IgD-negative memory B cell (primary cell): ENCODE measurements around the gene CLPTM1. TPM values are rescaled to one million over a fixed set of nuclear protein-coding genes. Genes with fewer than 3 reads are reported as not detected.
"Not testable (repeated sequence)": the region's sequence is repeated elsewhere in the genome, so short reads cannot be mapped to it uniquely, and the experiment has no call there.

Source experiments
- H3K27ac Mint-ChIP-seq, 3 donors: one replicate each; pipeline ENCODE4 v1.8.0; 2020 to 2022; ENCODE audit warnings: mild to moderate bottlenecking in 3 of 3, mixed read lengths in 3 of 3, moderate library complexity in 1 of 3
- H3K27me3 Mint-ChIP-seq: one replicate; pipeline ENCODE4 v1.8.0; 2021; ENCODE audit warnings: mixed read lengths
- H3K36me3 Mint-ChIP-seq: one replicate; pipeline ENCODE4 v1.8.0; 2020; ENCODE audit warnings: mild to moderate bottlenecking, mixed read lengths
- H3K4me1 Mint-ChIP-seq, 3 donors: one replicate each; pipeline ENCODE4 v1.8.0; 2020 to 2022; ENCODE audit warnings: mixed read lengths in 3 of 3, mild to moderate bottlenecking in 1 of 3
- H3K4me3 Mint-ChIP-seq, 4 donors: one replicate each; pipeline ENCODE4 v1.8.0; 2020 to 2022; ENCODE audit warnings: mild to moderate bottlenecking in 4 of 4, mixed read lengths in 4 of 4, moderate library complexity in 3 of 4
- H3K9me3 Mint-ChIP-seq, 3 donors: one replicate each; pipeline ENCODE4 v1.8.0; 2020 to 2021; ENCODE audit warnings: mixed read lengths in 3 of 3, mild to moderate bottlenecking in 1 of 3
- polyA plus RNA-seq: library from polyadenylated mRNA; unstranded; fragments of 300-500 nt; fragmentation: Illumina TruSeq; gene quantifications from one replicate; pipeline ENCODE4 v1.2.3, GENCODE V29; 2021

Gene CLPTM1
- polyA plus RNA-seq, 1 donor from 2014 or later = 29.2 TPM

DNA sequence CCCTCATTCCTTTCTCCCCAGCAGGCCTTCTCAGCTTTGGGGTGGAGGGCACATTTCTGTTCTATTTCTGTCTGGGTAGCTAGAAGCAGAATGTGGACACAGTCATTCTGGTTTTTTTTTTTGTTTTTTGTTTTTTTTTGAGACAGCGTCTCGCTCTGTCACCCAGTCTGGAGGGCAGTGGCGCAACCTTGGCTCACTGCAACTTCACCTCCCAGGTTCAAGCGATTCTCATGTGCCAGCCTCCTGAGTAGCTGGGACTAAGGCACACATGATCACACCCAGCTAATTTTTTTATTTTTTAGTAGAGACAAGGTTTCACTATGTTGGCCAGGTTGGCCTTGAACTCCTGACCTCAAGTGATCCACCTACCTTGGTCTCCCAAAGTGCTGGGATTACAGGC lies 20.3 kb downstream of the CLPTM1 start:
- no peak overlapping the region for H3K27ac Mint-ChIP-seq
- H3K9me3 Mint-ChIP-seq = no peaks in the 10 kb centered on the region
- H3K4me1 Mint-ChIP-seq = peaks cover 0 to 2% (median 0%) of the 10 kb centered on the region in 3 donors
- H3K27me3 Mint-ChIP-seq = no peaks in the 10 kb centered on the region
- peaks cover 5% of the 10 kb centered on the region for H3K36me3 Mint-ChIP-seq
- H3K4me3 Mint-ChIP-seq = no peak overlapping the region

DNA sequence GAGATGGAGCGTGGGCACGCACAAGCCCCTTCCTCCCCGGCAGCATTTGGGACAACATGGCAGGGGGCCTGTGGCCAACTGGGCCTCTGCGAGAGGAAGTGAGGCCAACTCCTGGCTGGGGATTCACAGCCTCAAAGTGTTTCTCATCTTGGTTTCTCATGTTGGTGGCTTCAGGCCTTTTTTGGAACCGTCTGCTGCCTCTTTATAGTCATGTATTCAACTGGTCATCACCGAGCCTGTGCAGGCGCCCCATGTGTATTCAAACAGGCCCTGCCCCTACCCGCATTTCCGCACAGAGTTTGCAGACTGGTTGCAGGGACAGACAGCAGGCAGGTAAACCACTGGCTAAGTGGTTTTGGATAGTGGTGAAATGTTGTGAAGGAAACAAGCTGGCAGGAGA lies 28.8 kb downstream of the CLPTM1 start:
- H3K27me3 Mint-ChIP-seq = no peaks in the 10 kb centered on the region
- H3K4me1 Mint-ChIP-seq = peaks cover 1 to 2% (median 1%) of the 10 kb centered on the region in 3 donors
- H3K36me3 Mint-ChIP-seq = no peaks in the 10 kb centered on the region
- H3K9me3 Mint-ChIP-seq = no peaks in the 10 kb centered on the region
- no peak overlapping the region for H3K4me3 Mint-ChIP-seq
- peak overlapping the region in 2 of 3 donors; percentile 45 to 67 for H3K27ac Mint-ChIP-seq

- H3K36me3 Mint-ChIP-seq = peaks cover 1% of the 10 kb centered on the region
Measured at GRCh38 chr19:44985445-44985844, 30.3 kb downstream of the CLPTM1 start.

DNA sequence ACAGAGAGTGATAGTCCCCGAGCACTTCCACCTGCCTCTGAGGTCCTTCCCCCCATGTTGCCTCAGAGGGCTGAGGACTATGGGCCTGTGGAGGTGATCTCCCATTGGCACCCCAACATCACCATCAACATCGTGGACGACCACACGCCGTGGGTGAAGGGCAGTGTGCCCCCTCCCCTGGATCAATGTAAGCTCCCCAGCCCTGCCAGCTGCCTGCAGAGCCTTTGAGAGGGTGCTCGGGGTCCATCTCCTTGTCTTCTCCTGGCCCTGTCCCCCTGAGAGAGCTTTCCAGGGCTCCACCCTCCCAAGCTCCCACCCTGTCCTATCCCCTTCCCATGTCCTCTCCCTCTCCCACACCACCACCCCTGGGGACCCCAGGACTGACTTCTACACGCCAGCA lies 31.2 kb downstream of the CLPTM1 start:
- Mint-ChIP-seq H3K4me3 (peak overlapping the region in 1 of 4 donors; percentile 67), H3K27ac (no peak overlapping the region), H3K9me3 (no peaks in the 10 kb centered on the region), H3K4me1 (peaks cover 3 to 4% (median 4%) of the 10 kb centered on the region in 3 donors), H3K27me3 (no peaks in the 10 kb centered on the region), H3K36me3 (peaks cover 2% of the 10 kb centered on the region)

More at GRCh38 chr19:44985445-44985844, 30.3 kb downstream of the CLPTM1 start:
- H3K9me3 Mint-ChIP-seq = no peaks in the 10 kb centered on the region
- peaks cover 3 to 4% (median 4%) of the 10 kb centered on the region in 3 donors for H3K4me1 Mint-ChIP-seq
- no peak overlapping the region for H3K4me3 Mint-ChIP-seq
- H3K27ac Mint-ChIP-seq = peak overlapping the region in 1 of 3 donors; percentile 23
- H3K27me3 Mint-ChIP-seq = no peaks in the 10 kb centered on the region

- H3K4me1 Mint-ChIP-seq = peaks cover 3 to 4% (median 4%) of the 10 kb centered on the region in 3 donors
- H3K27me3 Mint-ChIP-seq = no peaks in the 10 kb centered on the region
- no peaks in the 10 kb centered on the region for H3K9me3 Mint-ChIP-seq
- H3K4me3 Mint-ChIP-seq = no peak overlapping the region
- H3K36me3 Mint-ChIP-seq = peaks cover 5% of the 10 kb centered on the region
- H3K27ac Mint-ChIP-seq = no peak overlapping the region
Measured at GRCh38 chr19:44987148-44987675, 32.0 kb downstream of the CLPTM1 start.

- no peaks in the 10 kb centered on the region for H3K27me3 Mint-ChIP-seq
- H3K36me3 Mint-ChIP-seq = peaks cover 5% of the 10 kb centered on the region
- no peaks in the 10 kb centered on the region for H3K9me3 Mint-ChIP-seq
- H3K4me3 Mint-ChIP-seq = no peak overlapping the region
- no peak overlapping the region for H3K27ac Mint-ChIP-seq
- H3K4me1 Mint-ChIP-seq = peaks cover 3 to 4% (median 4%) of the 10 kb centered on the region in 3 donors
Measured at GRCh38 chr19:44988273-44988672, 33.1 kb downstream of the CLPTM1 start.

GRCh38 chr19:44988896-44989556 lies 33.8 kb downstream of the CLPTM1 start:
- Mint-ChIP-seq H3K27me3 (no peaks in the 10 kb centered on the region), H3K4me3 (no peak overlapping the region), H3K27ac (peak overlapping the region in 2 of 3 donors; percentile 11 to 86), H3K36me3 (peaks cover 5% of the 10 kb centered on the region), H3K4me1 (peaks cover 3 to 4% (median 4%) of the 10 kb centered on the region in 3 donors), H3K9me3 (no peaks in the 10 kb centered on the region)

GRCh38 chr19:44990459-44990858 lies 35.3 kb downstream of the CLPTM1 start:
- Mint-ChIP-seq H3K4me3 (peak overlapping the region in 1 of 4 donors; percentile 27), H3K9me3 (no peaks in the 10 kb centered on the region), H3K27me3 (no peaks in the 10 kb centered on the region), H3K36me3 (peaks cover 7% of the 10 kb centered on the region), H3K27ac (no peak overlapping the region), H3K4me1 (peaks cover 4 to 6% (median 6%) of the 10 kb centered on the region in 3 donors)

GRCh38 chr19:44990966-44991365 lies 35.8 kb downstream of the CLPTM1 start:
- no peak overlapping the region for H3K4me3 Mint-ChIP-seq
- peaks cover 7% of the 10 kb centered on the region for H3K36me3 Mint-ChIP-seq
- H3K27me3 Mint-ChIP-seq = no peaks in the 10 kb centered on the region
- H3K27ac Mint-ChIP-seq = no peak overlapping the region
- H3K4me1 Mint-ChIP-seq = peaks cover 4 to 6% (median 6%) of the 10 kb centered on the region in 3 donors
- no peaks in the 10 kb centered on the region for H3K9me3 Mint-ChIP-seq

DNA sequence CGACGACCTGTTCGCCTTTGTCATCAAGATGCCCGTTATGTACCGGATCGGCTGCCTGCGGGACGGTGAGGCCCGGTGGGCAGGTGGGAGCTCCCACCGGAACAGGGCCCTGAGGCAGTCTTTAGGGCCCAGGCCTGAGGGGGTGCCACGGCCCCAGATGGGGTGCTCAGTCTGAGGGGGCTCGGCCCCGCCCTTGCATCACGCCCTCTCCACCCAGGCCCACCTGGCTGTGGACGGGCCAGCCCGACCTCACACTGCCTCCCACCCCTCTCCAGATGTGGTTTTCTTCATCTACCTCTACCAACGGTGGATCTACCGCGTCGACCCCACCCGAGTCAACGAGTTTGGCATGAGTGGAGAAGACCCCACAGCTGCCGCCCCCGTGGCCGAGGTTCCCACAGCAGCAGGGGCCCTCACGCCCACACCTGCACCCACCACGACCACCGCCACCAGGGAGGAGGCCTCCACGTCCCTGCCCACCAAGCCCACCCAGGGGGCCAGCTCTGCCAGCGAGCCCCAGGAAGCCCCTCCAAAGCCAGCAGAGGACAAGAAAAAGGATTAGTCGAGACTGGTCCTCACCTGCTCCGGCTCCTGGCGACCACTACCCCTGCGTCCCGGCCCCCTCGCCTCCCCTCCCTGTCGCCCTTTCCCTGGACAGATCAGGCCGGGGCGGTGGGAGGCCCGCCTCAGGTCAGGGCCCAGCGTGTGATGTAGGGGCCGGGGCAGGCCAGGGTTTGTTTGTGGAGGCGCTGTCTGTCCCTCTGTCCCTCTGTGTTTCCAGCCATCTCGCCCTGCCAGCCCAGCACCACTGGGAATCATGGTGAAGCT lies 37.4 kb downstream of the CLPTM1 start:
- H3K9me3 Mint-ChIP-seq = no peaks in the 10 kb centered on the region
- peaks cover 7% of the 10 kb centered on the region for H3K36me3 Mint-ChIP-seq
- H3K27ac Mint-ChIP-seq = no peak overlapping the region
- H3K27me3 Mint-ChIP-seq = no peaks in the 10 kb centered on the region
- peaks cover 4 to 6% (median 4%) of the 10 kb centered on the region in 3 donors for H3K4me1 Mint-ChIP-seq
- H3K4me3 Mint-ChIP-seq = no peak overlapping the region

DNA sequence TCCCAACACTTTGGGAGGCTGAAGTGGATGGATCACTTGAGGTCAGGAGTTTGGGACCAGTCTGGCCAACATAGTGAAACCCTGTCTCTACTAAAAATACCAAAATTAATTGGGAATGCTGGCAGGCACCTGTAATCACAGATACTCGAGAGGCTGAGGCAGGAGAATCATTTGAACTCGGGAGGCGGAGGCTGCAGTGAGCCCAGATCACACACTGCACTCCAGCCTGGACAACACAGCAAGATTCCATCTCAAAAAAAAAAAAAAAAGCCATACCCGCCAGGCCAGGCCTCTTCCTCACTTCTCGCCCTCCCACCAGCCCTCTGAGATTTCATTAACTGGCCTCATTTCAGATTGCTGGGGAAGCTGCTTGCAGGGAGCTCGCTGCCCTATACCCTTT lies 38.3 kb downstream of the CLPTM1 start:
- Mint-ChIP-seq H3K36me3 (peaks cover 7% of the 10 kb centered on the region), H3K9me3 (peaks cover 0 to 3% (median 0%) of the 10 kb centered on the region in 3 donors), H3K4me1 (peaks cover 4 to 6% (median 6%) of the 10 kb centered on the region in 3 donors), H3K27ac (peak overlapping the region in 1 of 3 donors; percentile 63), H3K4me3 (no peak overlapping the region), H3K27me3 (no peaks in the 10 kb centered on the region)

- Mint-ChIP-seq H3K9me3 (peaks cover 0 to 3% (median 0%) of the 10 kb centered on the region in 3 donors), H3K27me3 (no peaks in the 10 kb centered on the region), H3K4me3 (no peak overlapping the region), H3K4me1 (peaks cover 3 to 6% (median 4%) of the 10 kb centered on the region in 3 donors), H3K36me3 (peaks cover 7% of the 10 kb centered on the region), H3K27ac (peak overlapping the region in 1 of 3 donors; percentile 63)
Measured at GRCh38 chr19:44993926-44994537, 38.9 kb downstream of the CLPTM1 start.

DNA sequence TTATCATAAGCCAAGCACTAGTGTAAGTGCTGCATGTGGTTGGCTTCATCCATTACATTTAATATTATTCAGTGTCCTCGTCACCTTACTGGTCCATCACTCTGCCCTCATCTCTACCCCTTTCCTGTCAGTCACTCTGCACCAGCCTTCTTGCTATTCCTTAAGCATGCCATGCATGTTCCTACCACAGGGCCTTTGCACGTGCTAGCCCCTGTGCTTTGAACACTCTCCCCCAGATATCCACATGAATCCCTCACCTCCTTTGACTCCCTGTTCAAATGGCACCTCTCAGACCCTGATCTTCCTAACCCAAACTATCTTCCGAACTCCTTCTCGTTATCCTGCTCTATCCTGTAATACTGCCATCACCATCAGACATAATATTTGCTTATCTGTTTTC lies 42.8 kb downstream of the CLPTM1 start:
- H3K4me1 Mint-ChIP-seq = peaks cover 9 to 15% (median 12%) of the 10 kb centered on the region in 3 donors
- H3K27ac Mint-ChIP-seq = peak overlapping the region; percentile 82 to 87 (median 82)
- H3K9me3 Mint-ChIP-seq = peaks cover 0 to 3% (median 0%) of the 10 kb centered on the region in 3 donors
- peaks cover 5% of the 10 kb centered on the region for H3K36me3 Mint-ChIP-seq
- peak overlapping the region in 1 of 4 donors; percentile 56 for H3K4me3 Mint-ChIP-seq
- H3K27me3 Mint-ChIP-seq = no peaks in the 10 kb centered on the region

DNA sequence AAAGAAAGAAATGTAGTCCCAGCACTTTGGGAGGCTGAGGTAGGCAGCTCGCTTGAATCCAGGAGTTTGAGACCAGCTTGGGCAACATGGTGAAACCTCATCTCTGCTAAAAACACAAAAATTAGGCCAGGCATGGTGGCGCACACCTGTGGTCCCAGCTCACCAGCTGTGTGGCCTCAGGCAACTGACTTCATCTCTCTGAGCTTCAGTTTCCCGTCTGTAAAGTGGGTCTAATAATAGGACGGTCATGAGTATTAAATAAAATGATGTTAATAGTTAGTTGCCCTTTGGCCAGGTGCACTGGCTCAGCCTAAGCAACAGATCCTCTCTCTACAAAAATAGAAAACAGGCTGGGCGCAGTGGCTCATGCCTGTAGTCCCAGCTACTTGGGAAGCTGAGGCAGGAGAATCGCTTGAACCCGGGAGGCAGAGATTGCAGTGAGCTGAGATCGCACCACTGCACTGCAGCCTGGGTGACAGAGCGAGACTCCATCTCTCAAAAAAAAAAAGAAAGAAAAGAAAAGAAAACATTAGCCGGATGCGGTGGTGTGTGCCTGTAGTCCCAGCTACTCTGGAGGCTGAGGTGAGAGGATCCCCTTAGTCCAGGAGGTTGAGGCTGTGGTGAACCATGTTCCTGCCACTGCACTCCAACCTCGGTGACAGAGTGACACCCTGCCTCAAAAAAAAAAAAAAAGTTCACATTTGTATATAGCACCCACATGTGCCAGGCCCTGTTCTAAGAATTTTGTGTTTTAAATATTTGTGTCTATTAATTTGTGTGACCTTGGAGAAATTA lies 44.1 kb downstream of the CLPTM1 start:
- H3K4me1 Mint-ChIP-seq = peaks cover 12 to 15% (median 12%) of the 10 kb centered on the region in 3 donors
- H3K27me3 Mint-ChIP-seq, H3K9me3 Mint-ChIP-seq, H3K36me3 Mint-ChIP-seq: not testable (repeated sequence)
- H3K27ac Mint-ChIP-seq = peak overlapping the region in 2 of 3 donors; percentile 88 to 97
- H3K4me3 Mint-ChIP-seq = peak overlapping the region in 2 of 4 donors; percentile 71 to 85
